Astrocyte of the cerebellum (primary cell): Measurements from ENCODE around the gene PSMB9.

Experiments used
- DNase-seq: peaks from one replicate; pipeline ENCODE4 v3.0.0-alpha.2; 2011; ENCODE audit warnings: low read depth
- H3K4me3 ChIP-seq: 2 replicates; pipeline ENCODE4 v1.5.1; 2011; ENCODE audit warnings: mild to moderate bottlenecking, low read depth, low read length, moderate library complexity
- CTCF ChIP-seq: IDR thresholded peaks from 2 replicates; pipeline ENCODE4 v1.5.1; 2012; ENCODE audit warnings: low read length, low read depth, moderate library complexity, mild to moderate bottlenecking; ENCODE audit errors: missing control alignments
- in situ Hi-C: cut with HindIII; loops from 2 replicates; pipeline ENCODE4 v1.10.0; 2017; ENCODE audit warnings: low sequenced_read_pairs

Gene PSMB9

GRCh38 chr6:32838114-32838958, 15.7 kb upstream of the PSMB9 start, which contains the start of gene TAP2:
Gene TAP2, minus strand, starts transcription at chr6:32838739. Its CDS starts 506 bp downstream, at chr6:32838233.
- H3K4me3 ChIP-seq: peak within 1 kb of the TSS; percentile 69
- peak; percentile 96 for TF ChIP-seq CTCF
- DNase-seq: peak; percentile 81
- in situ Hi-C loops: no loop called here

GRCh38 chr6:32839356-32839755, 14.6 kb upstream of the PSMB9 start:
- no peak overlapping the region for H3K4me3 ChIP-seq
- no peak for DNase-seq
- in situ Hi-C loops: no loop called here
- no peak for TF ChIP-seq CTCF

GRCh38 chr6:32840604-32841246, 13.3 kb upstream of the PSMB9 start:
- no peak for TF ChIP-seq CTCF
- in situ Hi-C loops: loop anchor here (10.0 kb wide), 1 partner anchor 134 kb away; no protein-coding TSS in a partner anchor
- no peak overlapping the region for H3K4me3 ChIP-seq
- no peak for DNase-seq

GRCh38 chr6:32842021-32842650, 11.9 kb upstream of the PSMB9 start:
- no peak overlapping the region for H3K4me3 ChIP-seq
- in situ Hi-C loops: loop anchor here (10.0 kb wide), 1 partner anchor 133 kb away; no protein-coding TSS in a partner anchor
- TF ChIP-seq CTCF: no peak

GRCh38 chr6:32842690-32843089, 11.3 kb upstream of the PSMB9 start:
- in situ Hi-C loops: loop anchor here (10.0 kb wide), 1 partner anchor 132 kb away; no protein-coding TSS in a partner anchor
- H3K4me3 ChIP-seq: peak overlapping the region; percentile 81
- no peak for TF ChIP-seq CTCF
- no peak for DNase-seq

More at GRCh38 chr6:32842021-32842650, 11.9 kb upstream of the PSMB9 start:
- DNase-seq: no peak

GRCh38 chr6:32843331-32843978, 10.5 kb upstream of the PSMB9 start:
- peak overlapping the region; percentile 81 for H3K4me3 ChIP-seq
- TF ChIP-seq CTCF: no peak
- in situ Hi-C loops: loop anchor here (10.0 kb wide), 1 partner anchor 131 kb away; no protein-coding TSS in a partner anchor
- no peak for DNase-seq
